Activated CD4-positive, alpha-beta T cell treated with anti-CD3 and anti-CD28 coated beads, Interleukin-2, amount 10 ng/mL, durations not matched to agents 7 days and 5 days (primary cell): ENCODE data around the gene TAS2R41. TPM values are rescaled to one million over a fixed set of nuclear protein-coding genes. Genes with fewer than 3 reads are reported as not detected.

ENCODE experiments used
- CTCF ChIA-PET: fragments of 350-600 bp; sonication (Branson Sonifier 250); formaldehyde crosslinking; loops from one replicate; lab custom pipeline; 2021; ENCODE audit warnings: antibody characterized with exemption; lab: Charles Lee
- POLR2A ChIA-PET: fragments of 350-600 bp; sonication (Branson Sonifier 250); formaldehyde crosslinking; loops from one replicate; lab custom pipeline; 2021; ENCODE audit warnings: antibody characterized with exemption; lab: Charles Lee
- DNase-seq: peaks from one replicate; pipeline ENCODE4 v3.0.0-alpha.2; 2020
- H3K27ac Mint-ChIP-seq: one replicate; pipeline ENCODE4 v1.8.0; 2021; ENCODE audit warnings: mild to moderate bottlenecking, moderate library complexity, mixed read lengths
- H3K27me3 Mint-ChIP-seq: one replicate; pipeline ENCODE4 v1.8.0; 2021; ENCODE audit warnings: mixed read lengths
- H3K36me3 Mint-ChIP-seq: one replicate; pipeline ENCODE4 v1.8.0; 2021; ENCODE audit warnings: low read depth, mixed read lengths
- H3K4me1 Mint-ChIP-seq: one replicate; pipeline ENCODE4 v1.8.0; 2021; ENCODE audit warnings: mixed read lengths
- H3K4me3 Mint-ChIP-seq: one replicate; pipeline ENCODE4 v1.8.0; 2021; ENCODE audit warnings: mild to moderate bottlenecking, moderate library complexity, mixed read lengths
- H3K9me3 Mint-ChIP-seq: one replicate; pipeline ENCODE4 v1.8.0; 2021; ENCODE audit warnings: mixed read lengths
- total RNA-seq, 2 experiments: library from RNA; stranded (reverse); gene quantifications; one replicate each; pipeline ENCODE4 v1.2.3, GENCODE V29; 2021

TAS2R41 gene
- total RNA-seq = under 1 TPM in 1 of 2 experiments, not detected in 1; 0.29 TPM

DNA sequence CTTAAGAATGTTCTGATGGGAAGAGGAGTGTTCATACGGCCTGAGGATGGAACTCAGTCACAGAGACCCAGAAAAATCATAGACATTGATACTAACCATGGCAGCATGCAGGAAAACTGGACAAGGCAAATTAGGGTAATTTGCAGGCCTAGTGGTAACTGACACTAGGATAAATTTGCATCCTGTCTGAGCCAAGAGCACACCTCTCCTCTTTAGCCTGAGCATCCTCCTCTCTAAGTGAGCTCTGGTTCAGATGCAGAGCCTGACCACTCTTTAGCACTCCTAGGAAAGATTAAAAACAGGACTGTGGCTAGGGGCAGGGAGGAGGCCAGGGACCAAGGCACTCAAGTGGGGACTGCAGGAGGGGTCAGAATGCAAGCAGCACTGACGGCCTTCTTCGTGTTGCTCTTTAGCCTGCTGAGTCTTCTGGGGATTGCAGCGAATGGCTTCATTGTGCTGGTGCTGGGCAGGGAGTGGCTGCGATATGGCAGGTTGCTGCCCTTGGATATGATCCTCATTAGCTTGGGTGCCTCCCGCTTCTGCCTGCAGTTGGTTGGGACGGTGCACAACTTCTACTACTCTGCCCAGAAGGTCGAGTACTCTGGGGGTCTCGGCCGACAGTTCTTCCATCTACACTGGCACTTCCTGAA is at the start of gene TAS2R41:
Gene TAS2R41 (plus strand): TSS at position 373 of the 650 bp plus-strand sequence. CDS start 0 bp downstream, at position 373.
- Mint-ChIP-seq H3K27me3 (no peaks in the 10 kb centered on the region), H3K36me3 (no peaks in the 10 kb centered on the region)

DNA sequence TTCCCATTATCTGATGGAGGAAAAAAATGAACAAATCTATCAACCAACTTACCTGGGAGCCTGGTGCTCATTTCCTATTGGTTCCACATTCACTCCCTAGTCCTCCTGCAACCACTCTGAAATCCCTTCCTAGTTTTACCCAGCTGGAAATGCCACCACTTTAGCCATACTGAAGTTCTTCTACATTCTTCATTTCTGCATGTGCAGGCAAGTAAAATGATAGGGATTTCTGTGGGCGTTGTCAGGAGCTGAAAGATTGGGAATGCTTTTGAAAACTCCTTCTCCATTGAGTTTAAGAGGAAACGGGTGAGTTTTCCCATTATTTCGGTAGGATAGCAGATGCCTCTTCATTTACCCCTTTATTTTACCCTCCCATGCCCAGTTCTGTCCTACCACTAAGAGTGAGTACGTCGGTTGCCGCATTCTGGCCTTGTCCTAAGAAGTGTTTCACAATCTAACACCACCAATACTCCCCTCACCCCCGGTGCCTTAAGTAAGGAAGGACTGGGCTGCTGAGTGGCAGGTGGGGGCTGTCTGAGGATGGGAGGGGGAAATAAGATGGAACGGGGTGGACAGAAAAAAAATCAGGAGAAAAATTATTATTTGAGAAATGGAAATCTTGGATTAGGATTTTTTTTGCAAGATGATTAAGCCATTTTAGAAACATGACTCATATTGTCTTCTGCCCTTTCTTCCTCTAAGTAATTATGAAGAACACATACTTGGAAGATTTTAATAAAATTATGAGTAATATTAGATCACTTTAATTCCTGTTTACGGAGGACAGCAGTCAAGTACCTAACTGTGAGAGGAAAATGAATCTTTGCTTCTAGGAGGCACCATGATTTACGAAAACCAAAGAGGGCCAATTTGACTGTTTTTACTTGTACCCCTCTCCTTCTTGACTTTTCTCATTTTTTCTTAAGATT is 47.6 kb upstream of the TAS2R41 start:
- Mint-ChIP-seq H3K9me3 (no peaks in the 10 kb centered on the region), H3K36me3 (no peaks in the 10 kb centered on the region), H3K27me3 (peaks cover 3% of the 10 kb centered on the region), H3K4me3 (no peak overlapping the region), H3K27ac (no peak overlapping the region), H3K4me1 (peaks cover 9% of the 10 kb centered on the region)
- ChIA-PET POLR2A (no interaction called here), CTCF (no interaction called here)
- DNase-seq = no peak

More for the DNA sequence above, at the start of gene TAS2R41:
- H3K4me1 Mint-ChIP-seq = peaks cover 3% of the 10 kb centered on the region
- H3K27ac Mint-ChIP-seq = no peak within 1 kb of the TSS
- H3K9me3 Mint-ChIP-seq = no peaks in the 10 kb centered on the region
- no peak for DNase-seq
- ChIA-PET CTCF (interaction anchor here (0.6 to 1.3 kb wide), 2 partner anchors 9 to 237 kb away, joined by 3 read pairs; no protein-coding TSS in a partner anchor), POLR2A (no interaction called here)
- H3K4me3 Mint-ChIP-seq = no peak within 1 kb of the TSS

DNA sequence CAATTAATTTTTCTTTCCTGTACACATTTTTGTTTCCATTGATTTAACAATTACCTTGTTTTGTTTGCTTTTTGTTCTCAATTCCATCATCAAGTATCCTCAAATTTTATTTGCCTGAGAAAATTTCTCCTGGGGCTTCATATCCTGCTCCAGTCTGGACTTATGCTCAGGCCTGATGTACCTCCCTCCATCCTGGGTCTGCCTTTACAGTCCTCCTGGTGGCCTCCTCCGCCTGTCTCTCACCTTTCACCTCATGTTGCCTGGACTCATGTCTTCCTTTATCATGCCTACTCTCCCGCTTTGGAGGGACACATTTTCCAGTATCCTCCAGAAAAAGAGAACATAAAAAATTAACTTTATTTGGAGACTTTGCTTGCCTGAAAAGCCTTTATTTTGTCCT is 46.6 kb upstream of the TAS2R41 start:
- Mint-ChIP-seq H3K4me1 (peaks cover 8% of the 10 kb centered on the region), H3K36me3 (no peaks in the 10 kb centered on the region), H3K27ac (no peak overlapping the region), H3K9me3 (no peaks in the 10 kb centered on the region), H3K27me3 (peaks cover 3% of the 10 kb centered on the region), H3K4me3 (no peak overlapping the region)
- no peak for DNase-seq
- ChIA-PET CTCF (interaction anchor here (0.6 to 0.8 kb wide), 2 partner anchors 191 to 1104 kb away, joined by 3 read pairs; no protein-coding TSS in a partner anchor), POLR2A (no interaction called here)

DNA sequence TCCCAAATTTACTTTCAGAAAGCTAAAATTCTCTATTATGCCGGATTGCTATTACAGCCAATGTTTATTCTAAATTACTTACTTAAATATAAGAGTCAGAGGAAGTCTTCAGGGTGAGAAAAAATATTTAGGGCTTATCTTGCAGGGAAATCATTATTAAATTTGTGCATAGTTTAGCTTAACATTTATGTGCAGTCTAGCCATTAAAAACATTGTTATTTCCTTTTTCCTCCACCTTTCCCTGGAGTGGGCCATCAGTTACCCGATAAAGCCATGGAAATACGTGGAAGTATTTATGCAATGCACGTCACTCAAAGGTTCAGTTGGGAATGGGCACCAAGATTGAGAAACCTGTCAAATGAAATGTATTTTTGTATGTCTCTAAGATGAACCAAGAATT is 43.9 kb upstream of the TAS2R41 start:
- no peaks in the 10 kb centered on the region for H3K9me3 Mint-ChIP-seq
- H3K27ac Mint-ChIP-seq = no peak overlapping the region
- H3K4me3 Mint-ChIP-seq = no peak overlapping the region
- peaks cover 14% of the 10 kb centered on the region for H3K4me1 Mint-ChIP-seq
- H3K27me3 Mint-ChIP-seq = peaks cover 3% of the 10 kb centered on the region
- CTCF ChIA-PET = no interaction called here
- no peak for DNase-seq
- POLR2A ChIA-PET = no interaction called here
- H3K36me3 Mint-ChIP-seq = no peaks in the 10 kb centered on the region

DNA sequence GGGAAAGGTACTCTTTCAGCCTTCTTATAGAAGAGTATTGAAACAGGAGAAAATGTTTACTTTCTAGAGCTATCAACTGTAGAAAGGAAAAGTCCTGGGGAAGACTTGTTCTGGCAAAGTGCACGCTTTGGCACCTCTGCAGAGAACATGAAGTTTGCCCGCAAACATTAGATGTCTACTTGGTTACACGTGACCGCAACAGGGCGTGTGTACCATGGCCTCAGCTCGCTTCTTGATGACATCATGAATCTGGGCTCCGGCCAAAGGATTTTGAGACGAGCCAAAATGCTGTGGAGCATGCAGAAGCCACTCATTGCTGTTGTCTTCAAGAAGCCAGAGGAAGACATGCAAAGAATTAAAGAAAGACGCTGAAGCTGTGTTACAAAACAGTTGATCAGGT is 43.0 kb upstream of the TAS2R41 start:
- H3K36me3 Mint-ChIP-seq = no peaks in the 10 kb centered on the region
- POLR2A ChIA-PET = no interaction called here
- CTCF ChIA-PET = no interaction called here
- DNase-seq = no peak
- no peak overlapping the region for H3K27ac Mint-ChIP-seq
- H3K9me3 Mint-ChIP-seq = no peaks in the 10 kb centered on the region
- no peak overlapping the region for H3K4me3 Mint-ChIP-seq
- H3K27me3 Mint-ChIP-seq = peaks cover 3% of the 10 kb centered on the region
- peaks cover 14% of the 10 kb centered on the region for H3K4me1 Mint-ChIP-seq

DNA sequence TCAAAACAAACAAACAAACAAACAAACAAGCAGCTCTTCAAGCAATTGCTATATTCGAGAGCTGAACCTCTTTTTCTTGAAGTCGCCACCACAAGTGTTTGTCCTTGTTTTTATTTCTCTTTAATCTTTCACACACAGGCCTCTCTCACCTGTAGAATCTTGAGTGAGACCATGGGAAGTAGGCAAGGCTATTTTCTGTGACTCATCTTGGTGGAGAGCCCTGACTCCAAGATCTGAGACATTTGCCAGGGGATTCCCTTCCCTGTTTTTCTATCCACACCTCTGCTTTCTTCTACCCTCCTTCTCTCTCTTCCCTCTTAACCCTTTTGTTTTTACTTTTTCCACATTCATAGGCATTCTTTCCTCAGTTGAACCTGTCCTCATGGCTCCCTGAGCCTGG is 42.4 kb upstream of the TAS2R41 start:
- H3K9me3 Mint-ChIP-seq = no peaks in the 10 kb centered on the region
- DNase-seq = no peak
- H3K36me3 Mint-ChIP-seq = no peaks in the 10 kb centered on the region
- H3K4me3 Mint-ChIP-seq = no peak overlapping the region
- ChIA-PET POLR2A (no interaction called here), CTCF (no interaction called here)
- peaks cover 3% of the 10 kb centered on the region for H3K27me3 Mint-ChIP-seq
- H3K27ac Mint-ChIP-seq = no peak overlapping the region
- H3K4me1 Mint-ChIP-seq = peaks cover 14% of the 10 kb centered on the region

GRCh38 chr7:143436325-143436946 is 41.2 kb upstream of the TAS2R41 start:
- no peak for DNase-seq
- ChIA-PET POLR2A (no interaction called here), CTCF (no interaction called here)
- no peak overlapping the region for H3K27ac Mint-ChIP-seq
- H3K36me3 Mint-ChIP-seq = no peaks in the 10 kb centered on the region
- no peak overlapping the region for H3K4me3 Mint-ChIP-seq
- peaks cover 14% of the 10 kb centered on the region for H3K4me1 Mint-ChIP-seq
- H3K27me3 Mint-ChIP-seq = no peaks in the 10 kb centered on the region
- H3K9me3 Mint-ChIP-seq = no peaks in the 10 kb centered on the region

DNA sequence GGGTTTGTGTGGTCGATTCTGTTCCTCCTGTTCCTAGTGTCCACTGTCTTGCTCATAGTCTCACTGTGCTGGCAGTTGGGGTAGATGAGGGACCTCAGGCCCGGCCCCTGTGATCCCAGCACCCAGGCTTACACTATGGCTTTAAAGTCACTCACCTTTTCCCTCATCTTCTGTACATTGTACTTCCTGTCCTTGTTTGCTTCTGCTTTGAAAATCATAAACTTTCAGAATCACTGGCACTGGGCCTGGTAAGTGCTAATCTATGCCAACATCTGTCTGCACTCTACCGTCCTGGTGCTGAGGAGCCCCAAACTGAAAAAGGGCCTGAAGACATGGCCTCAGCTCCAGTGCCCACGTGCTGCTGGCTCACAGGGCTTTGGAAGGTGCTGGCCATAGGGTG is 40.1 kb upstream of the TAS2R41 start:
- ChIA-PET CTCF (interaction anchor here (1.3 kb wide), 1 partner anchor 20 kb away, joined by 3 read pairs; no protein-coding TSS in a partner anchor), POLR2A (no interaction called here)
- Mint-ChIP-seq H3K9me3 (no peaks in the 10 kb centered on the region), H3K4me1 (peaks cover 14% of the 10 kb centered on the region), H3K27ac (peak overlapping the region; percentile 69), H3K4me3 (no peak overlapping the region), H3K27me3 (no peaks in the 10 kb centered on the region), H3K36me3 (no peaks in the 10 kb centered on the region)
- DNase-seq = no peak

GRCh38 chr7:143439866-143440265 is 37.8 kb upstream of the TAS2R41 start:
- Mint-ChIP-seq H3K4me3 (no peak overlapping the region), H3K27me3 (no peaks in the 10 kb centered on the region), H3K9me3 (no peaks in the 10 kb centered on the region), H3K4me1 (peaks cover 14% of the 10 kb centered on the region), H3K36me3 (no peaks in the 10 kb centered on the region), H3K27ac (no peak overlapping the region)
- ChIA-PET CTCF (interaction anchor here (1.1 kb wide), 1 partner anchor 88 kb away, joined by 3 read pairs; no protein-coding TSS in a partner anchor), POLR2A (no interaction called here)
- no peak for DNase-seq

DNA sequence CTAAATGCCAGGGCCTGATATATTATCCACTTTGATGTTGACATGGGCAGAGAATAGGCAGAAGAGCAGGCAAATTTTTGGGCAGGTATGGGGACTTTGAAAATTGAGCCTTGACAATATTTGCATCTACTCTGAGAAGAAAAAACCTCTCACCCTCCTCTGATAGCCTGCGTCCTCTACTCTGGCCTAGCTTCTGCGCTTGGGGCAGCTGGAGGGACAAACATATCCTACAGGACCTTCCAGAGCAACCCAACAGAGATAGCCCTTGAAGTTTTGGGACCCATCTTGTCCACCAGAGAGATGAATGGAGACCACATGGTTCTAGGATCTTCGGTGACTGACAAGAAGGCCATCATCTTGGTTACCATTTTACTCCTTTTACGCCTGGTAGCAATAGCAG is 34.5 kb upstream of the TAS2R41 start, which contains the start of gene TAS2R60:
Gene TAS2R60 (plus strand): TSS at position 301 of the 400 bp plus-strand sequence. CDS start 0 bp downstream, at position 301.
- H3K4me1 Mint-ChIP-seq = peaks cover 2% of the 10 kb centered on the region
- no peak within 1 kb of the TSS for H3K4me3 Mint-ChIP-seq
- no peaks in the 10 kb centered on the region for H3K9me3 Mint-ChIP-seq
- no peaks in the 10 kb centered on the region for H3K27me3 Mint-ChIP-seq
- CTCF ChIA-PET = no interaction called here
- DNase-seq = no peak
- H3K36me3 Mint-ChIP-seq = no peaks in the 10 kb centered on the region
- H3K27ac Mint-ChIP-seq = no peak within 1 kb of the TSS
- POLR2A ChIA-PET = no interaction called here

- Mint-ChIP-seq H3K4me1 (no peaks in the 10 kb centered on the region), H3K9me3 (no peaks in the 10 kb centered on the region)
- CTCF ChIA-PET = no interaction called here
Measured at GRCh38 chr7:143444063-143444782, 33.5 kb upstream of the TAS2R41 start.

GRCh38 chr7:143444785-143445184 is 32.9 kb upstream of the TAS2R41 start:
- Mint-ChIP-seq H3K9me3 (no peaks in the 10 kb centered on the region), H3K4me1 (no peaks in the 10 kb centered on the region), H3K27me3 (no peaks in the 10 kb centered on the region), H3K36me3 (no peaks in the 10 kb centered on the region), H3K27ac (no peak overlapping the region), H3K4me3 (no peak overlapping the region)
- no peak for DNase-seq
- CTCF ChIA-PET = no interaction called here
- POLR2A ChIA-PET = no interaction called here

More at GRCh38 chr7:143444063-143444782, 33.5 kb upstream of the TAS2R41 start:
- POLR2A ChIA-PET = no interaction called here
- Mint-ChIP-seq H3K27me3 (no peaks in the 10 kb centered on the region), H3K4me3 (no peak overlapping the region), H3K36me3 (no peaks in the 10 kb centered on the region), H3K27ac (no peak overlapping the region)
- no peak for DNase-seq
